A673 (cell line): ENCODE measurements around the gene PIK3CD.

Source experiments
- EZH2 ChIP-seq: fragments of 200-600 bp; sonication (generic); IDR thresholded peaks from 2 replicates; pipeline ENCODE4 v1.6.1; 2017; ENCODE audit warnings: borderline replicate concordance, low read depth, mild to moderate bottlenecking, mixed read lengths, antibody characterized with exemption, low read length; ENCODE audit not compliant: poor library complexity, severe bottlenecking
- TF ChIP-seq, protein P1 (sequence below): fragments of 300-800, 200-600 bp; sonication (generic); conservative IDR thresholded peaks from 2 replicates; pipeline ENCODE4 v1.5.1; 2017; ENCODE audit warnings: low read depth, mild to moderate bottlenecking, antibody characterized with exemption, low read length, moderate library complexity, mixed read lengths

DNA sequence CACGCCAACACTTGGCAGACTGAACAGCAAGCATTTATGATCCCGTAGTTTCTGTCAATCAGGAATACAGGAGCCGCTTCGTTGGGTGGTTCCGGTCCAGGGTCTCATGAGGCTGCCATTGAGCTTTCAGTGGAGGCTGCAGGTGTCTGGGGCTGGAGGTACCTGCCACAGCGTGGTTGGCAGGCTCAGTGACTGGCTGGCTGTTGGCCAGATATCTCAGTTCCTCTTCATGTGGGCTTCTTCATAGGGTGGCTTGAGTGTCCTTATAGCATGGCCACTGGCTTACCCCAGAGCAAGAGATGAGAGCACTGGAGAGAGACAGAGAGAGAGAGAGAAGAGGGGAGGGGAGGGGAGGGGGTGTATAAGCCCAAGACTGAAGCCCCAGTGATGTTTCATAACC, 29.3 kb downstream of the PIK3CD start:
- TF ChIP-seq, protein P1, sequence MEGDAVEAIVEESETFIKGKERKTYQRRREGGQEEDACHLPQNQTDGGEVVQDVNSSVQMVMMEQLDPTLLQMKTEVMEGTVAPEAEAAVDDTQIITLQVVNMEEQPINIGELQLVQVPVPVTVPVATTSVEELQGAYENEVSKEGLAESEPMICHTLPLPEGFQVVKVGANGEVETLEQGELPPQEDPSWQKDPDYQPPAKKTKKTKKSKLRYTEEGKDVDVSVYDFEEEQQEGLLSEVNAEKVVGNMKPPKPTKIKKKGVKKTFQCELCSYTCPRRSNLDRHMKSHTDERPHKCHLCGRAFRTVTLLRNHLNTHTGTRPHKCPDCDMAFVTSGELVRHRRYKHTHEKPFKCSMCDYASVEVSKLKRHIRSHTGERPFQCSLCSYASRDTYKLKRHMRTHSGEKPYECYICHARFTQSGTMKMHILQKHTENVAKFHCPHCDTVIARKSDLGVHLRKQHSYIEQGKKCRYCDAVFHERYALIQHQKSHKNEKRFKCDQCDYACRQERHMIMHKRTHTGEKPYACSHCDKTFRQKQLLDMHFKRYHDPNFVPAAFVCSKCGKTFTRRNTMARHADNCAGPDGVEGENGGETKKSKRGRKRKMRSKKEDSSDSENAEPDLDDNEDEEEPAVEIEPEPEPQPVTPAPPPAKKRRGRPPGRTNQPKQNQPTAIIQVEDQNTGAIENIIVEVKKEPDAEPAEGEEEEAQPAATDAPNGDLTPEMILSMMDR, result no peak
- TF ChIP-seq EZH2, result no peak
